GM12878 (cell line): ENCODE data around the gene DOCK2. TPM values are rescaled to one million over a fixed set of nuclear protein-coding genes. Genes with fewer than 3 reads are reported as not detected.

Experiments
- DPF2 ChIP-seq: fragments of 450-650 bp; IDR thresholded peaks from 2 replicates; pipeline ENCODE4 v1.6.1; 2017; ENCODE audit warnings: mild to moderate bottlenecking
- FOS ChIP-seq: IDR thresholded peaks from 3 replicates; pipeline ENCODE4 v1.6.1; 2011; ENCODE audit warnings: borderline replicate concordance; ENCODE audit not compliant: insufficient read length; ENCODE audit errors: extremely low read depth
- GABPA ChIP-seq: IDR thresholded peaks from 2 replicates; pipeline ENCODE4 v1.6.1; 2014; ENCODE audit warnings: antibody characterized with exemption, low read depth, mild to moderate bottlenecking, inconsistent platforms
- HDAC6 ChIP-seq: fragments of 200-600 bp; sonication (generic); IDR thresholded peaks from one replicate; pipeline ENCODE4 v1.8.0; 2017; ENCODE audit warnings: antibody characterized with exemption; ENCODE audit not compliant: unreplicated experiment
- HDGF ChIP-seq: fragments of 450-650 bp; IDR thresholded peaks from 2 replicates; pipeline ENCODE4 v1.6.1; 2016; ENCODE audit warnings: antibody characterized with exemption
- KAT2A ChIP-seq: conservative IDR thresholded peaks from 2 replicates; pipeline ENCODE4 v1.6.1; 2011; ENCODE audit warnings: low read depth, low read length; ENCODE audit not compliant: control insufficient read depth
- MTA3 ChIP-seq: IDR thresholded peaks from 2 replicates; pipeline ENCODE4 v1.6.1; 2012; ENCODE audit warnings: low read length, inconsistent platforms, borderline replicate concordance
- MYC ChIP-seq: IDR thresholded peaks from 2 replicates; pipeline ENCODE4 v1.6.1; 2011; ENCODE audit warnings: mild to moderate bottlenecking, low read length, moderate library complexity, inconsistent platforms; ENCODE audit not compliant: insufficient read depth, insufficient replicate concordance, insufficient read length, severe bottlenecking
- NBN ChIP-seq: fragments of 450-650 bp; IDR thresholded peaks from 2 replicates; pipeline ENCODE4 v1.6.1; 2016
- NR2C2 ChIP-seq: IDR thresholded peaks from 2 replicates; pipeline ENCODE4 v1.6.1; 2011; ENCODE audit warnings: borderline replicate concordance, low read depth; ENCODE audit not compliant: control insufficient read depth, insufficient read length
- PAX8 ChIP-seq: fragments of 450-650 bp; IDR thresholded peaks from 2 replicates; pipeline ENCODE4 v1.6.1; 2017; ENCODE audit warnings: mild to moderate bottlenecking, moderate library complexity
- POU2F2 ChIP-seq: IDR thresholded peaks from 3 replicates; pipeline ENCODE4 v1.6.1; 2011; ENCODE audit warnings: low read depth, mild to moderate bottlenecking, low read length, borderline replicate concordance
- RAD51 ChIP-seq: fragments of 450-650 bp; IDR thresholded peaks from 2 replicates; pipeline ENCODE4 v1.6.1; 2016; ENCODE audit warnings: moderate library complexity, mild to moderate bottlenecking, inconsistent platforms
- TBL1XR1 ChIP-seq: IDR thresholded peaks from 2 replicates; pipeline ENCODE4 v1.6.1; 2012; ENCODE audit warnings: low read depth, low read length, improper control_type of control experiment
- TCF7 ChIP-seq: IDR thresholded peaks from 2 replicates; pipeline ENCODE4 v1.6.1; 2014; ENCODE audit warnings: antibody characterized with exemption, borderline replicate concordance
- polyA plus RNA-seq, 11 experiments: library from polyadenylated mRNA; depleted of rRNA in 4 of 11; unstranded in 6 of 11; stranded (reverse) in 5 of 11; fragments of >200 nt; fragmentation: Nextera tagmentation in 4 of 11; fragmentation: Illumina TruSeq in 1 of 11; extraction: Ambion mirVana in 4 of 11; extraction: Trizol in 1 of 11; gene quantifications; 1 replicate in 1 of 11; 2 replicates in 10 of 11; pipeline versions ENCODE4 v1.2.1 to v1.2.3, GENCODE V29; 2011 to 2016; ENCODE audit warnings: inconsistent platforms in 2 of 11, missing spikeins in 2 of 11, low read depth in 1 of 11
- total RNA-seq, 4 experiments: library from RNA; depleted of rRNA in 3 of 4; stranded (reverse); fragments of >200 nt in 3 of 4; fragmentation: Illumina TruSeq in 1 of 4; extraction: Trizol in 1 of 4; gene quantifications; 2 replicates each; pipeline versions ENCODE4 v1.2.1 to v1.2.3, GENCODE V29; 2013 to 2021
- TF ChIP-seq, protein P1 (sequence below): fragments of 450-650 bp; IDR thresholded peaks from 2 replicates; pipeline ENCODE4 v1.6.1; 2017; ENCODE audit warnings: mild to moderate bottlenecking, low read depth, inconsistent platforms; ENCODE audit not compliant: poor library complexity, severe bottlenecking
- TF ChIP-seq, protein P2 (sequence below): IDR thresholded peaks from 2 replicates; pipeline ENCODE4 v1.6.1; 2011; ENCODE audit warnings: low read depth, low read length, improper control_type of control experiment, borderline replicate concordance
- TF ChIP-seq, protein P3 (sequence below): fragments of 450-650 bp; IDR thresholded peaks from 2 replicates; pipeline ENCODE4 v1.6.1; 2018; ENCODE audit warnings: mild to moderate bottlenecking, low read depth, moderate library complexity; ENCODE audit not compliant: partially characterized antibody
- TF ChIP-seq, protein P4 (sequence below): fragments of 150-350 bp; IDR thresholded peaks from 2 replicates; pipeline ENCODE4 v1.6.1; 2016; ENCODE audit warnings: low read depth, low read length
- TF ChIP-seq, protein P5 (sequence below): IDR thresholded peaks from 2 replicates; pipeline ENCODE4 v1.6.1; 2012; ENCODE audit warnings: low read depth, low read length, improper control_type of control experiment

DOCK2 gene
- total and polyA plus RNA-seq, 10 of the 15 experiments (the other 5 are each of a cell fraction or from before 2014, with no cell fraction given), result 34.2 to 192 (median 118) TPM

DNA sequence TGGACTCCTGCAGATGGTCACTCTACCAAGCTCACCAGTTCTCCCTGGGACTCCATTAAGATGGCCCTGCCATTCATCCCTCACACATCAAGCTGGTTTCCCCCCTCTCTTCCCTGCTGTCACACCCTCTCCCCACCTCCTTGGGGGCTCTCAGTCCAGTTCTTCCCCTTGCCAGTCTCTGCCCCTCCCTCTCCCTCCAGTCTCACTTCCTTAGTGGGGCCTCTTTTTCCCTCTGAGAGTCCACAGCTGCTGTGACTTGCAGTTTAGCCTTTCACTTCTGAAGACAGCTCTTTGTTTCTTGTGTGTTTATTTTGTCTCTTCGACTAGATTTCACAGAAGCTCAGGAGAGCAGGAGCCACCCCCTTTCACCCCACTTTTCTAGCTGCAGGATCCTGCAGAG is 10.5 kb downstream of the DOCK2 start (continued):
- TF ChIP-seq MYC (no peak), FOS (no peak), NR2C2 (no peak), NBN (peak; percentile 48; the same call in 1 of the 2 replicates), HDGF (peak; percentile 45; the same call in 1 of the 2 replicates), POU2F2 (no peak), GABPA (no peak), RAD51 (no peak), HDAC6 (no peak), PAX8 (no peak), KAT2A (no peak), DPF2 (peak; percentile 64), TCF7 (no peak), MTA3 (no peak), TBL1XR1 (0 out of 2 replicates have a peak, but pooled peaks have one; percentile 15)
- TF ChIP-seq, protein P1, sequence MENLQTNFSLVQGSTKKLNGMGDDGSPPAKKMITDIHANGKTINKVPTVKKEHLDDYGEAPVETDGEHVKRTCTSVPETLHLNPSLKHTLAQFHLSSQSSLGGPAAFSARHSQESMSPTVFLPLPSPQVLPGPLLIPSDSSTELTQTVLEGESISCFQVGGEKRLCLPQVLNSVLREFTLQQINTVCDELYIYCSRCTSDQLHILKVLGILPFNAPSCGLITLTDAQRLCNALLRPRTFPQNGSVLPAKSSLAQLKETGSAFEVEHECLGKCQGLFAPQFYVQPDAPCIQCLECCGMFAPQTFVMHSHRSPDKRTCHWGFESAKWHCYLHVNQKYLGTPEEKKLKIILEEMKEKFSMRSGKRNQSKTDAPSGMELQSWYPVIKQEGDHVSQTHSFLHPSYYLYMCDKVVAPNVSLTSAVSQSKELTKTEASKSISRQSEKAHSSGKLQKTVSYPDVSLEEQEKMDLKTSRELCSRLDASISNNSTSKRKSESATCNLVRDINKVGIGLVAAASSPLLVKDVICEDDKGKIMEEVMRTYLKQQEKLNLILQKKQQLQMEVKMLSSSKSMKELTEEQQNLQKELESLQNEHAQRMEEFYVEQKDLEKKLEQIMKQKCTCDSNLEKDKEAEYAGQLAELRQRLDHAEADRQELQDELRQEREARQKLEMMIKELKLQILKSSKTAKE, result no peak
- TF ChIP-seq, protein P2, sequence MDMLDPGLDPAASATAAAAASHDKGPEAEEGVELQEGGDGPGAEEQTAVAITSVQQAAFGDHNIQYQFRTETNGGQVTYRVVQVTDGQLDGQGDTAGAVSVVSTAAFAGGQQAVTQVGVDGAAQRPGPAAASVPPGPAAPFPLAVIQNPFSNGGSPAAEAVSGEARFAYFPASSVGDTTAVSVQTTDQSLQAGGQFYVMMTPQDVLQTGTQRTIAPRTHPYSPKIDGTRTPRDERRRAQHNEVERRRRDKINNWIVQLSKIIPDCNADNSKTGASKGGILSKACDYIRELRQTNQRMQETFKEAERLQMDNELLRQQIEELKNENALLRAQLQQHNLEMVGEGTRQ, result no peak
- TF ChIP-seq, protein P3, sequence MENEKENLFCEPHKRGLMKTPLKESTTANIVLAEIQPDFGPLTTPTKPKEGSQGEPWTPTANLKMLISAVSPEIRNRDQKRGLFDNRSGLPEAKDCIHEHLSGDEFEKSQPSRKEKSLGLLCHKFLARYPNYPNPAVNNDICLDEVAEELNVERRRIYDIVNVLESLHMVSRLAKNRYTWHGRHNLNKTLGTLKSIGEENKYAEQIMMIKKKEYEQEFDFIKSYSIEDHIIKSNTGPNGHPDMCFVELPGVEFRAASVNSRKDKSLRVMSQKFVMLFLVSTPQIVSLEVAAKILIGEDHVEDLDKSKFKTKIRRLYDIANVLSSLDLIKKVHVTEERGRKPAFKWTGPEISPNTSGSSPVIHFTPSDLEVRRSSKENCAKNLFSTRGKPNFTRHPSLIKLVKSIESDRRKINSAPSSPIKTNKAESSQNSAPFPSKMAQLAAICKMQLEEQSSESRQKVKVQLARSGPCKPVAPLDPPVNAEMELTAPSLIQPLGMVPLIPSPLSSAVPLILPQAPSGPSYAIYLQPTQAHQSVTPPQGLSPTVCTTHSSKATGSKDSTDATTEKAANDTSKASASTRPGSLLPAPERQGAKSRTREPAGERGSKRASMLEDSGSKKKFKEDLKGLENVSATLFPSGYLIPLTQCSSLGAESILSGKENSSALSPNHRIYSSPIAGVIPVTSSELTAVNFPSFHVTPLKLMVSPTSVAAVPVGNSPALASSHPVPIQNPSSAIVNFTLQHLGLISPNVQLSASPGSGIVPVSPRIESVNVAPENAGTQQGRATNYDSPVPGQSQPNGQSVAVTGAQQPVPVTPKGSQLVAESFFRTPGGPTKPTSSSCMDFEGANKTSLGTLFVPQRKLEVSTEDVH, result no peak
- TF ChIP-seq, protein P4, sequence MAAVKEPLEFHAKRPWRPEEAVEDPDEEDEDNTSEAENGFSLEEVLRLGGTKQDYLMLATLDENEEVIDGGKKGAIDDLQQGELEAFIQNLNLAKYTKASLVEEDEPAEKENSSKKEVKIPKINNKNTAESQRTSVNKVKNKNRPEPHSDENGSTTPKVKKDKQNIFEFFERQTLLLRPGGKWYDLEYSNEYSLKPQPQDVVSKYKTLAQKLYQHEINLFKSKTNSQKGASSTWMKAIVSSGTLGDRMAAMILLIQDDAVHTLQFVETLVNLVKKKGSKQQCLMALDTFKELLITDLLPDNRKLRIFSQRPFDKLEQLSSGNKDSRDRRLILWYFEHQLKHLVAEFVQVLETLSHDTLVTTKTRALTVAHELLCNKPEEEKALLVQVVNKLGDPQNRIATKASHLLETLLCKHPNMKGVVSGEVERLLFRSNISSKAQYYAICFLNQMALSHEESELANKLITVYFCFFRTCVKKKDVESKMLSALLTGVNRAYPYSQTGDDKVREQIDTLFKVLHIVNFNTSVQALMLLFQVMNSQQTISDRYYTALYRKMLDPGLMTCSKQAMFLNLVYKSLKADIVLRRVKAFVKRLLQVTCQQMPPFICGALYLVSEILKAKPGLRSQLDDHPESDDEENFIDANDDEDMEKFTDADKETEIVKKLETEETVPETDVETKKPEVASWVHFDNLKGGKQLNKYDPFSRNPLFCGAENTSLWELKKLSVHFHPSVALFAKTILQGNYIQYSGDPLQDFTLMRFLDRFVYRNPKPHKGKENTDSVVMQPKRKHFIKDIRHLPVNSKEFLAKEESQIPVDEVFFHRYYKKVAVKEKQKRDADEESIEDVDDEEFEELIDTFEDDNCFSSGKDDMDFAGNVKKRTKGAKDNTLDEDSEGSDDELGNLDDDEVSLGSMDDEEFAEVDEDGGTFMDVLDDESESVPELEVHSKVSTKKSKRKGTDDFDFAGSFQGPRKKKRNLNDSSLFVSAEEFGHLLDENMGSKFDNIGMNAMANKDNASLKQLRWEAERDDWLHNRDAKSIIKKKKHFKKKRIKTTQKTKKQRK, result no peak
- TF ChIP-seq, protein P5, sequence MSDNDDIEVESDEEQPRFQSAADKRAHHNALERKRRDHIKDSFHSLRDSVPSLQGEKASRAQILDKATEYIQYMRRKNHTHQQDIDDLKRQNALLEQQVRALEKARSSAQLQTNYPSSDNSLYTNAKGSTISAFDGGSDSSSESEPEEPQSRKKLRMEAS, result no peak
